Measurements from ENCODE around the gene RHOV.

DNA sequence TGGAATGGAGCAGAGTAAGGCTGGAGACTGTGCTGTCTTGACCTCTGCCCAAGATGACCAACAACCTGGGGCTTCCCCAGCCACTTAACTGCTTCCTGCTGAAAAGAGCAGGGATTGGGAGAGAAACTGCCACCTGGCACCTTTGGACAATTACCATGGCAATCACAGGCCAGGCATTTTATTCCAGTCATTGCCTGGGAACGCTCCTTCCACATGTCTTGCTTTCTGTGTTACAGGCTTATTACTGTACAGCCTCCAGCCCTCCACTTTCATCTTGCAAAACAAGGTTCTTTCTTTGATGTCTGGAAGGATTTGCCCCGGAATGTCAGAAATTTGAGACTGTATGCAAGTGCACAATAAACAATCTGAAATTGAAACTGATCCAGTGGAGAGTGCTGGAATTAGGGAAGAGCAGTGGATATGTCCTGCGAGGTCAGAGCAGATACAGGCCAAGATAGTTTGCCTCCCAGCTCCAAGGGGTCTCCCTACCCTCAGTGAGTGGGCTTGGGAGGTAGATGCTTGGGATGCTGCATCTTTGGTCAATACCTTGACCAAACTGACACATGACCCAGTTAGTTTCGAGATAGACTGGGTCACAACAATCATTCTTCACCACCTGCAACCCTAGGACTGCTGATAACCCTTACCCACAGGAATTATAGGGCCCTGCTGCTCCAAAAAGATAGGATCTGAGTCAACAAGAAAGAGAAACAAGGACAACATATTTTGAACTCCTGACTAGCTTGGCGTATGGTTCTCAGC lies 48.2 kb downstream of the RHOV start:
- TF ChIP-seq, protein P1, sequence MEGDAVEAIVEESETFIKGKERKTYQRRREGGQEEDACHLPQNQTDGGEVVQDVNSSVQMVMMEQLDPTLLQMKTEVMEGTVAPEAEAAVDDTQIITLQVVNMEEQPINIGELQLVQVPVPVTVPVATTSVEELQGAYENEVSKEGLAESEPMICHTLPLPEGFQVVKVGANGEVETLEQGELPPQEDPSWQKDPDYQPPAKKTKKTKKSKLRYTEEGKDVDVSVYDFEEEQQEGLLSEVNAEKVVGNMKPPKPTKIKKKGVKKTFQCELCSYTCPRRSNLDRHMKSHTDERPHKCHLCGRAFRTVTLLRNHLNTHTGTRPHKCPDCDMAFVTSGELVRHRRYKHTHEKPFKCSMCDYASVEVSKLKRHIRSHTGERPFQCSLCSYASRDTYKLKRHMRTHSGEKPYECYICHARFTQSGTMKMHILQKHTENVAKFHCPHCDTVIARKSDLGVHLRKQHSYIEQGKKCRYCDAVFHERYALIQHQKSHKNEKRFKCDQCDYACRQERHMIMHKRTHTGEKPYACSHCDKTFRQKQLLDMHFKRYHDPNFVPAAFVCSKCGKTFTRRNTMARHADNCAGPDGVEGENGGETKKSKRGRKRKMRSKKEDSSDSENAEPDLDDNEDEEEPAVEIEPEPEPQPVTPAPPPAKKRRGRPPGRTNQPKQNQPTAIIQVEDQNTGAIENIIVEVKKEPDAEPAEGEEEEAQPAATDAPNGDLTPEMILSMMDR (IDR thresholded peaks at IDR 0.05; ENCODE audit: low read depth, low read length): no peak
- no peak for TF ChIP-seq EZH2phosphoT487 (IDR thresholded peaks at IDR 0.05; ENCODE audit: low read depth)

Data from OCI-LY3 (cell line).